ENCODE results near the gene SPTBN2. TPM values are rescaled to one million over a fixed set of nuclear protein-coding genes. Genes with fewer than 3 reads are reported as not detected.
"Not testable (repeated sequence)": the region's sequence is repeated elsewhere in the genome, so short reads cannot be mapped to it uniquely, and the experiment has no call there.

Gene SPTBN2
- total and polyA plus RNA-seq, 2 experiments from 2014 or later, result 6.0 to 27.4 TPM

DNA sequence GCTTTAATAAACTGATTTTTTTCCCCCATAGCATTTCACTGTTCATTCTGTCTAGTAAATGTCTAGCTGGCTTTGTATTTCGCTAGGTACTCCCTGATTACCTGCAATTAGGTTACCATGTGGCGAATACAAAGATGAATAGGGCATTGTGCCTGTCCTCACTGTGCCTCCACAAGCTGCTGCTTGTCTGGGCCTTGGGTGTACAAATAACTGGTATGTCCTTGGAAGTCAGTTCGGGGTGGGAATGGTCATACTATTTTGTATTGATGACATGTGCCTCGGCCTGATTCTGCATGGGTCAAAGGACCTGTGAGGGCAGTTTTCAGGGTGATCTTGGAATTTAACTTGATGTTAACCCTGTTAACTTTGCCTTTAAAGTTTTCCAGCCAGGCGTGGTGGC lies 79.1 kb downstream of the SPTBN2 start:
- Histone ChIP-seq H3K4me3 (no peak overlapping the region), H3K9me3 (ENCODE audit: low read depth) (no peaks in the 10 kb centered on the region), H3K4me1 (ENCODE audit: low read depth) (peaks cover 2% of the 10 kb centered on the region), H3K27ac (peak overlapping the region; percentile 34), H3K27me3 (no peaks in the 10 kb centered on the region), H3K36me3 (peaks cover 33% of the 10 kb centered on the region)
- DNase-seq (ENCODE audit: low read depth in 1 of 2, low spot score in 1 of 2), result no peak
- TF ChIP-seq, protein P1, sequence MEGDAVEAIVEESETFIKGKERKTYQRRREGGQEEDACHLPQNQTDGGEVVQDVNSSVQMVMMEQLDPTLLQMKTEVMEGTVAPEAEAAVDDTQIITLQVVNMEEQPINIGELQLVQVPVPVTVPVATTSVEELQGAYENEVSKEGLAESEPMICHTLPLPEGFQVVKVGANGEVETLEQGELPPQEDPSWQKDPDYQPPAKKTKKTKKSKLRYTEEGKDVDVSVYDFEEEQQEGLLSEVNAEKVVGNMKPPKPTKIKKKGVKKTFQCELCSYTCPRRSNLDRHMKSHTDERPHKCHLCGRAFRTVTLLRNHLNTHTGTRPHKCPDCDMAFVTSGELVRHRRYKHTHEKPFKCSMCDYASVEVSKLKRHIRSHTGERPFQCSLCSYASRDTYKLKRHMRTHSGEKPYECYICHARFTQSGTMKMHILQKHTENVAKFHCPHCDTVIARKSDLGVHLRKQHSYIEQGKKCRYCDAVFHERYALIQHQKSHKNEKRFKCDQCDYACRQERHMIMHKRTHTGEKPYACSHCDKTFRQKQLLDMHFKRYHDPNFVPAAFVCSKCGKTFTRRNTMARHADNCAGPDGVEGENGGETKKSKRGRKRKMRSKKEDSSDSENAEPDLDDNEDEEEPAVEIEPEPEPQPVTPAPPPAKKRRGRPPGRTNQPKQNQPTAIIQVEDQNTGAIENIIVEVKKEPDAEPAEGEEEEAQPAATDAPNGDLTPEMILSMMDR (IDR thresholded peaks at IDR 0.05; ENCODE audit: low read depth, low read length), result no peak

DNA sequence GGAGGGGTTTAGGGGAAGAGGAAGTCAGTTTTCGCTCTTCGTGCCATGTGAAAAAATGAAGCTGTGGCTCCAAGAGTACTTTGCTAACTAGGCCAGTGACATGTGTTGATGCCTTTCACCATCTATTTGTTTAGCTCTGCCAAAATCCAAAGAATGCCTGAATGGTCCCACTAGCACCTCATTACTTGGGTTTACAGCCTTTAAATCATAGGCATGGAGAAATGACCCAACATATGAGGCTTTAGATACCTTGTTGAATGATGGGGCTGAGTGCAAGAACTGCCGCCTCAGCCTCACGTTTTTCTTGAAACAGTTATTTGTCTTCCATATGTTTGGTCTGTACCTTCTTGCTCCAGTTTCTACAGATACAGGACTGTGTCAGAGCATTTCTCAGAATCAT lies 82.2 kb downstream of the SPTBN2 start:
- peaks cover 31% of the 10 kb centered on the region for H3K4me1 ChIP-seq (ENCODE audit: low read depth)

DNA sequence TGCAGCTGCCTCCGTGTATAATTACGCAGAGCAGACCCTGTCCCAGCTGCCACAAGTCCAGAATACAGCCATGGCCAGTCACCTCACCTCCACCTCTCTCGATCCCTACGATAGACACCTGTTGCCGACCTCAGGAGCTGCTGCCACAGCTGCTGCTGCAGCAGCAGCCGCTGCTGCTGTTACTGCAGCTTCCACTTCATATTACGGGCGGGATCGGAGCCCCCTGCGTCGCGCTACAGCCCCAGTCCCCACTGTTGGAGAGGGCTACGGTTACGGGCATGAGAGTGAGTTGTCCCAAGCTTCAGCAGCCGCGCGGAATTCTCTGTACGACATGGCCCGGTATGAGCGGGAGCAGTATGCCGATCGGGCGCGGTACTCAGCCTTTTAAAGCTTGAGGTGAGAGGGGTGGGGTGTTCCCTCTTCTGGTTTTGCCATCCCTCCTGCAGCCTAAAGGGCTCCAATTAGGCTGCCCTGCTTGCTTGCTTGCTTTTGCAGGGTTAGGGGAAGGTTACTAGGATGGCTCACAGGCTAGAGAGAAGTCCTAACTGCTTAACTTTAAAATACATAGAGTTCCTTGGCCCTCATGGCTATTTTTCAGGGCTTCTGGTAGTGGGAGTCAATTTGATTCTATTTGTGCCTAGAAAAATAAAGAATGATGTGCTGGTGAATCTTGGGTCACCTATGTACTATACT lies 85.1 kb downstream of the SPTBN2 start:
- peaks cover 58% of the 10 kb centered on the region for H3K4me1 ChIP-seq (ENCODE audit: low read depth)
- TF ChIP-seq, protein P1 (IDR thresholded peaks at IDR 0.05; ENCODE audit: low read depth, low read length), result no peak
- H3K36me3 ChIP-seq, result peaks cover 54% of the 10 kb centered on the region
- no peaks in the 10 kb centered on the region for H3K27me3 ChIP-seq
- H3K9me3 ChIP-seq (ENCODE audit: low read depth), result no peaks in the 10 kb centered on the region
- no peak overlapping the region for H3K27ac ChIP-seq
- no peak overlapping the region for H3K4me3 ChIP-seq
- no peak for DNase-seq (ENCODE audit: low read depth in 1 of 2, low spot score in 1 of 2)

More for the DNA sequence above, 82.2 kb downstream of the SPTBN2 start:
- TF ChIP-seq, protein P1 (IDR thresholded peaks at IDR 0.05; ENCODE audit: low read depth, low read length), result no peak
- peak overlapping the region; percentile 30 for H3K27ac ChIP-seq
- no peaks in the 10 kb centered on the region for H3K9me3 ChIP-seq (ENCODE audit: low read depth)
- H3K36me3 ChIP-seq, result peaks cover 52% of the 10 kb centered on the region
- H3K4me3 ChIP-seq, result no peak overlapping the region
- no peak for DNase-seq (ENCODE audit: low read depth in 1 of 2, low spot score in 1 of 2)
- no peaks in the 10 kb centered on the region for H3K27me3 ChIP-seq

DNA sequence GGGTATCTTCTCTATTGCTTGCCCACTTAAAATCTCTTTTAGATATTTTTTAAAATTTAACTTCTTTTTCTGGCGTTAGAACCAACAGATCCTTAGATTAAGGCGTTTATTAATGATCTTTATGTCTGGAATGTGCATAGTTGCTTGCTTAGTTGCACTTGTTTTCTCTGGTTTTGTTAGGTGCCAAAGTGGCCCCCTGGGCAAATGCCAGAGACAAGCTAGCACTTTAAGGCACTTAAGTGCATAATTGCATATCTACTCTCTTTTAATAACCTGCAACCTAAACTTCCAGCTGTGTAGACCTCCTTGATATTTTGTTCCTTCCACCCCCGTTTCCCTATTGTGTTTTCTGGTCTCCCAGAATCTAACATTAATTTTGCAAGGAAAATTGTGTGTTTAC lies 87.2 kb downstream of the SPTBN2 start:
- peaks cover 51% of the 10 kb centered on the region for H3K36me3 ChIP-seq

DNA sequence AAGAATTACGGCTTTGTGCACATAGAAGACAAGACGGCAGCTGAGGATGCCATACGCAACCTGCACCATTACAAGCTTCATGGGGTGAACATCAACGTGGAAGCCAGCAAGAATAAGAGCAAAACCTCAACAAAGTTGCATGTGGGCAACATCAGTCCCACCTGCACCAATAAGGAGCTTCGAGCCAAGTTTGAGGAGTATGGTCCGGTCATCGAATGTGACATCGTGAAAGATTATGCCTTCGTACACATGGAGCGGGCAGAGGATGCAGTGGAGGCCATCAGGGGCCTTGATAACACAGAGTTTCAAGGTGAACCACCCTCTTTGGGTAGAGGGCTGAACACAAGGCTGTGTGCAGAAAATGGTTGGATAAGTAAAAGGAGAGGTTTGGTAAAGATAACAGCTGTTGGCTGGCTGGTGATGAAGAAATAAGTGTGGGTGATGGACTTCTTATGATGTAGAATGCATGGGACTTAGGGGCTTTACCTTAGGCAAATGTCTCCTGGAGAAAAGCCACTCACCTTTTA lies 89.1 kb downstream of the SPTBN2 start:
- peak overlapping the region; percentile 93 for H3K4me3 ChIP-seq
- peaks cover 65% of the 10 kb centered on the region for H3K4me1 ChIP-seq (ENCODE audit: low read depth)
- not testable (repeated sequence) for H3K27ac ChIP-seq; H3K9me3 ChIP-seq (ENCODE audit: low read depth); DNase-seq (ENCODE audit: low read depth in 1 of 2, low spot score in 1 of 2); H3K27me3 ChIP-seq
- H3K36me3 ChIP-seq, result peaks cover 33% of the 10 kb centered on the region

More for the DNA sequence above, 87.2 kb downstream of the SPTBN2 start:
- Histone ChIP-seq H3K4me3 (peak overlapping the region; percentile 93), H3K9me3 (ENCODE audit: low read depth) (no peaks in the 10 kb centered on the region), H3K27ac (no peak overlapping the region), H3K27me3 (no peaks in the 10 kb centered on the region), H3K4me1 (ENCODE audit: low read depth) (peaks cover 67% of the 10 kb centered on the region)
- DNase-seq (ENCODE audit: low read depth in 1 of 2, low spot score in 1 of 2), result no peak
- TF ChIP-seq, protein P1 (IDR thresholded peaks at IDR 0.05; ENCODE audit: low read depth, low read length), result no peak

DNA sequence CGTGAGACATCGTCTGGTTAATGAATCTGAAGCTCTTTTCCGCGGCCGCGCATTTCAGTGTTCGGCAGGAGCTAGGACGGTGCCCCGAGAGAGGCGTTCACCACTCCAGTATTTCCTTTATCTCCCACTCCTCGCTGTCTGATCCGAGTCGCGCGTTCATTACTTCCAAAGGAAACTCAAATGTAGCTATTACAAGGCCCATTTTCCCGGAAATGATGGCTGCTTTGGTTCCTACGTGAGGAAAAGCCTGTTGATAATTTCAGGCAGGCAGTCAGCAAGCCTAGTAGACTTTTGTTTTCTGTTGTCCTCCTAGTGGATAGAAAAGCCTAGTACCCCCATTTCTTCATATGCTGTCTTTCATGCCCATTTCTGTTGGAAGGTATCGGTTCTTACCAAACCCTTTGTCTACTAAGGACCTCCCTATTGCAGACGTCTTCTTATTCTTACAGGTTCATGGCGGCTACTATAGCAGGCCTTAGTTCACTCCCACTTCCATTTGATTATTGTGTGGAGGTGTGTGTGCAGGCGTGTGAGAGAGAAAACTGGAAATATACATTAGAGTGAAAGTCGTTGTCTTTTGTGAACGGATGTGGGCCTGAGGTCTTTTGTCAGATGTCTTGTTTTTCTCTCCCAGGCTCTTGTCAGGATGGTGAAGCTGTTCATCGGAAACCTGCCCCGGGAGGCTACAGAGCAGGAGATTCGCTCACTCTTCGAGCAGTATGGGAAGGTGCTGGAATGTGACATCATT lies 89.8 kb downstream of the SPTBN2 start:
- no peaks in the 10 kb centered on the region for H3K9me3 ChIP-seq (ENCODE audit: low read depth)
- peak; percentile 56 to 60 for DNase-seq (ENCODE audit: low read depth in 1 of 2, low spot score in 1 of 2)
- H3K4me3 ChIP-seq, result peak overlapping the region; percentile 93
- H3K27ac ChIP-seq, result peak overlapping the region; percentile 98
- no peaks in the 10 kb centered on the region for H3K27me3 ChIP-seq
- TF ChIP-seq, protein P1 (IDR thresholded peaks at IDR 0.05; ENCODE audit: low read depth, low read length), result peak; percentile 15
- H3K4me1 ChIP-seq (ENCODE audit: low read depth), result peaks cover 59% of the 10 kb centered on the region
- peaks cover 27% of the 10 kb centered on the region for H3K36me3 ChIP-seq
